ENCODE measurements around the gene C14orf119.
"Not testable (repeated sequence)": the region's sequence is repeated elsewhere in the genome, so short reads cannot be mapped to it uniquely, and the experiment has no call there.

The C14orf119 gene

GRCh38 chr14:23099212-23099861 is 4.0 kb downstream of the C14orf119 start:
- H3K27ac ChIP-seq (ENCODE audit: low read depth, low read length), result no peak overlapping the region
- no peak overlapping the region for H3K9ac ChIP-seq (ENCODE audit: low read length)
- H3K4me1 ChIP-seq (ENCODE audit: control insufficient read depth, insufficient read depth, low read length), result peaks cover 10% of the 10 kb centered on the region
- no peaks in the 10 kb centered on the region for H3K27me3 ChIP-seq (ENCODE audit: control insufficient read depth, insufficient read depth, low read length)
- H3K4me3 ChIP-seq (ENCODE audit: low read length), result no peak overlapping the region
- peaks cover 11% of the 10 kb centered on the region for H3K36me3 ChIP-seq (ENCODE audit: control insufficient read depth, insufficient read depth, low read length)

- no peaks in the 10 kb centered on the region for H3K27me3 ChIP-seq (ENCODE audit: control insufficient read depth, insufficient read depth, low read length)
- peaks cover 10% of the 10 kb centered on the region for H3K4me1 ChIP-seq (ENCODE audit: control insufficient read depth, insufficient read depth, low read length)
- no peak overlapping the region for H3K27ac ChIP-seq (ENCODE audit: low read depth, low read length)
- H3K36me3 ChIP-seq (ENCODE audit: control insufficient read depth, insufficient read depth, low read length), result peaks cover 11% of the 10 kb centered on the region
- H3K4me3 ChIP-seq (ENCODE audit: low read length), result no peak overlapping the region
- no peak overlapping the region for H3K9ac ChIP-seq (ENCODE audit: low read length)
Measured at GRCh38 chr14:23101213-23101970, 6.1 kb downstream of the C14orf119 start.

GRCh38 chr14:23101986-23102625 is 6.8 kb downstream of the C14orf119 start:
- peaks cover 3% of the 10 kb centered on the region for H3K4me1 ChIP-seq (ENCODE audit: control insufficient read depth, insufficient read depth, low read length)
- no peak overlapping the region for H3K27ac ChIP-seq (ENCODE audit: low read depth, low read length)
- no peak overlapping the region for H3K9ac ChIP-seq (ENCODE audit: low read length)
- H3K27me3 ChIP-seq (ENCODE audit: control insufficient read depth, insufficient read depth, low read length), result no peaks in the 10 kb centered on the region
- H3K4me3 ChIP-seq (ENCODE audit: low read length), result no peak overlapping the region
- H3K36me3 ChIP-seq (ENCODE audit: control insufficient read depth, insufficient read depth, low read length), result peaks cover 11% of the 10 kb centered on the region

GRCh38 chr14:23102801-23103200 is 7.5 kb downstream of the C14orf119 start:
- H3K4me3 ChIP-seq (ENCODE audit: low read length), result no peak overlapping the region
- no peaks in the 10 kb centered on the region for H3K27me3 ChIP-seq (ENCODE audit: control insufficient read depth, insufficient read depth, low read length)
- peaks cover under 1% of the 10 kb centered on the region for H3K4me1 ChIP-seq (ENCODE audit: control insufficient read depth, insufficient read depth, low read length)
- no peak overlapping the region for H3K27ac ChIP-seq (ENCODE audit: low read depth, low read length)
- peaks cover 8% of the 10 kb centered on the region for H3K36me3 ChIP-seq (ENCODE audit: control insufficient read depth, insufficient read depth, low read length)
- H3K9ac ChIP-seq (ENCODE audit: low read length), result no peak overlapping the region

- Histone ChIP-seq H3K36me3 (ENCODE audit: control insufficient read depth, insufficient read depth, low read length) (peaks cover 3% of the 10 kb centered on the region), H3K4me1 (ENCODE audit: control insufficient read depth, insufficient read depth, low read length) (no peaks in the 10 kb centered on the region), H3K4me3 (ENCODE audit: low read length) (no peak overlapping the region), H3K27me3 (ENCODE audit: control insufficient read depth, insufficient read depth, low read length) (no peaks in the 10 kb centered on the region), H3K9ac (ENCODE audit: low read length) (no peak overlapping the region), H3K27ac (ENCODE audit: low read depth, low read length) (no peak overlapping the region)
Measured at GRCh38 chr14:23103581-23103980, 8.3 kb downstream of the C14orf119 start.

- Histone ChIP-seq H3K36me3 (ENCODE audit: control insufficient read depth, insufficient read depth, low read length) (peaks cover 2% of the 10 kb centered on the region), H3K27ac (ENCODE audit: low read depth, low read length) (no peak overlapping the region), H3K9ac (ENCODE audit: low read length) (no peak overlapping the region), H3K4me1 (ENCODE audit: control insufficient read depth, insufficient read depth, low read length) (no peaks in the 10 kb centered on the region), H3K27me3 (ENCODE audit: control insufficient read depth, insufficient read depth, low read length) (no peaks in the 10 kb centered on the region), H3K4me3 (ENCODE audit: low read length) (no peak overlapping the region)
Measured at GRCh38 chr14:23104070-23104590, 8.8 kb downstream of the C14orf119 start.

GRCh38 chr14:23104591-23105347 is 9.5 kb downstream of the C14orf119 start, which contains the start of gene CIROP:
Gene CIROP, minus strand, starts transcription at chr14:23104989. Its CDS starts 69 bp downstream, at chr14:23104920.
- Histone ChIP-seq H3K27ac (ENCODE audit: low read depth, low read length) (no peak within 1 kb of the TSS), H3K9ac (ENCODE audit: low read length) (no peak within 1 kb of the TSS), H3K36me3 (ENCODE audit: control insufficient read depth, insufficient read depth, low read length) (no peaks in the 10 kb centered on the region), H3K4me1 (ENCODE audit: control insufficient read depth, insufficient read depth, low read length) (no peaks in the 10 kb centered on the region), H3K4me3 (ENCODE audit: low read length) (no peak within 1 kb of the TSS), H3K27me3 (ENCODE audit: control insufficient read depth, insufficient read depth, low read length) (no peaks in the 10 kb centered on the region)

GRCh38 chr14:23105348-23105824 is 10.1 kb downstream of the C14orf119 start:
- Histone ChIP-seq H3K27me3 (ENCODE audit: control insufficient read depth, insufficient read depth, low read length) (no peaks in the 10 kb centered on the region), H3K27ac (ENCODE audit: low read depth, low read length) (no peak overlapping the region), H3K4me1 (ENCODE audit: control insufficient read depth, insufficient read depth, low read length) (no peaks in the 10 kb centered on the region), H3K36me3 (ENCODE audit: control insufficient read depth, insufficient read depth, low read length) (no peaks in the 10 kb centered on the region), H3K9ac (ENCODE audit: low read length) (no peak overlapping the region), H3K4me3 (ENCODE audit: low read length) (no peak overlapping the region)

GRCh38 chr14:23106747-23107045 is 11.4 kb downstream of the C14orf119 start:
- H3K27ac ChIP-seq (ENCODE audit: low read depth, low read length), result no peak overlapping the region
- H3K27me3 ChIP-seq (ENCODE audit: control insufficient read depth, insufficient read depth, low read length), result peaks cover 3% of the 10 kb centered on the region
- H3K4me3 ChIP-seq (ENCODE audit: low read length), result no peak overlapping the region
- no peaks in the 10 kb centered on the region for H3K4me1 ChIP-seq (ENCODE audit: control insufficient read depth, insufficient read depth, low read length)
- H3K36me3 ChIP-seq (ENCODE audit: control insufficient read depth, insufficient read depth, low read length), result no peaks in the 10 kb centered on the region
- H3K9ac ChIP-seq (ENCODE audit: low read length), result no peak overlapping the region

- H3K4me1 ChIP-seq (ENCODE audit: control insufficient read depth, insufficient read depth, low read length); H3K36me3 ChIP-seq (ENCODE audit: control insufficient read depth, insufficient read depth, low read length); H3K27me3 ChIP-seq (ENCODE audit: control insufficient read depth, insufficient read depth, low read length); H3K9ac ChIP-seq (ENCODE audit: low read length); H3K4me3 ChIP-seq (ENCODE audit: low read length); H3K27ac ChIP-seq (ENCODE audit: low read depth, low read length): not testable (repeated sequence)
Measured at GRCh38 chr14:23107620-23108019, 12.3 kb downstream of the C14orf119 start.

- not testable (repeated sequence) for H3K4me1 ChIP-seq (ENCODE audit: control insufficient read depth, insufficient read depth, low read length); H3K9ac ChIP-seq (ENCODE audit: low read length); H3K27ac ChIP-seq (ENCODE audit: low read depth, low read length); H3K36me3 ChIP-seq (ENCODE audit: control insufficient read depth, insufficient read depth, low read length); H3K4me3 ChIP-seq (ENCODE audit: low read length); H3K27me3 ChIP-seq (ENCODE audit: control insufficient read depth, insufficient read depth, low read length)
Measured at GRCh38 chr14:23108169-23108568, 12.9 kb downstream of the C14orf119 start.

- Histone ChIP-seq H3K27ac (ENCODE audit: low read depth, low read length) (no peak overlapping the region), H3K27me3 (ENCODE audit: control insufficient read depth, insufficient read depth, low read length) (peaks cover 3% of the 10 kb centered on the region), H3K4me3 (ENCODE audit: low read length) (no peak overlapping the region), H3K9ac (ENCODE audit: low read length) (no peak overlapping the region), H3K36me3 (ENCODE audit: control insufficient read depth, insufficient read depth, low read length) (no peaks in the 10 kb centered on the region), H3K4me1 (ENCODE audit: control insufficient read depth, insufficient read depth, low read length) (no peaks in the 10 kb centered on the region)
Measured at GRCh38 chr14:23109769-23110168, 14.5 kb downstream of the C14orf119 start.

Measured in rectal smooth muscle tissue (tissue), 1 donor.